K562 (cell line): ENCODE data around the gene ATP5PB.

Experiments used
- CTCF ChIP-seq, 3 experiments: IDR thresholded peaks in 2 of 3; conservative IDR thresholded peaks in 1 of 3; 2 replicates each; pipeline ENCODE4 v1.5.1; 2011 to 2012; ENCODE audit warnings: low read length in 3 of 3, mild to moderate bottlenecking in 3 of 3, control low read depth in 2 of 3, improper control_type of control experiment in 1 of 3, inconsistent platforms in 1 of 3, low read depth in 1 of 3, mixed read lengths in 1 of 3, moderate library complexity in 1 of 3; ENCODE audit not compliant: insufficient read depth in 2 of 3
- DLX4 ChIP-seq: fragments of 250-450 bp; sonication (Bioruptor Pico); IDR thresholded peaks from 2 replicates; pipeline ENCODE4 v1.6.1; 2021; ENCODE audit warnings: mild to moderate bottlenecking
- E2F4 ChIP-seq: sonication (generic); formaldehyde crosslinking; IDR thresholded peaks from 2 replicates; pipeline ENCODE4 v1.8.0; 2022; ENCODE audit warnings: mild to moderate bottlenecking, low read depth, missing genetic modification reagents
- E2F5 ChIP-seq: sonication (generic); formaldehyde crosslinking; IDR thresholded peaks from 2 replicates; pipeline ENCODE4 v1.8.0; 2022; ENCODE audit warnings: mild to moderate bottlenecking, missing genetic modification reagents
- ELK1 ChIP-seq: sonication (generic); formaldehyde crosslinking; IDR thresholded peaks from 2 replicates; pipeline ENCODE4 v1.8.1; 2022; ENCODE audit warnings: missing genetic modification reagents
- EP300 ChIP-seq: IDR thresholded peaks from 2 replicates; pipeline ENCODE4 v1.6.1; 2012; ENCODE audit warnings: low read length, improper control_type of control experiment
- HDAC3 ChIP-seq: fragments of 450-650 bp; IDR thresholded peaks from 2 replicates; pipeline ENCODE4 v1.6.1; 2018; ENCODE audit warnings: borderline replicate concordance, mild to moderate bottlenecking, moderate library complexity; ENCODE audit not compliant: partially characterized antibody
- KLF1 ChIP-seq: fragments of 450-650 bp; IDR thresholded peaks from 2 replicates; pipeline ENCODE4 v1.6.1; 2016; ENCODE audit warnings: missing genetic modification characterization, missing compliant biosample characterization
- MAFK ChIP-seq: IDR thresholded peaks from 2 replicates; pipeline ENCODE4 v1.6.1; 2011; ENCODE audit warnings: low read length, improper control_type of control experiment
- SIN3A ChIP-seq, 2 experiments: fragments of 150-350 bp in 1 of 2; IDR thresholded peaks; 2 replicates each; pipeline ENCODE4 v1.6.1; 2011 to 2016; ENCODE audit warnings: borderline replicate concordance in 2 of 2, low read depth in 2 of 2, low read length in 2 of 2, mild to moderate bottlenecking in 2 of 2, moderate library complexity in 2 of 2; ENCODE audit not compliant: control insufficient read depth in 1 of 2
- TAF1 ChIP-seq: IDR thresholded peaks from 2 replicates; pipeline ENCODE4 v1.6.1; 2011; ENCODE audit warnings: mild to moderate bottlenecking, low read length, moderate library complexity; ENCODE audit not compliant: insufficient read depth, control insufficient read depth, severe bottlenecking; ENCODE audit errors: extremely low read depth
- ZBTB5 ChIP-seq: fragments of 450-650 bp; IDR thresholded peaks from 2 replicates; pipeline ENCODE4 v1.6.1; 2017; ENCODE audit warnings: antibody characterized with exemption
- ZNF318 ChIP-seq, 2 experiments: fragments of 450-650 bp; IDR thresholded peaks; 2 replicates each; pipeline ENCODE4 v1.6.1; 2016; ENCODE audit warnings: mild to moderate bottlenecking in 2 of 2, borderline replicate concordance in 1 of 2, low read depth in 1 of 2, moderate library complexity in 1 of 2
- ZNF699 ChIP-seq: fragments of 250-450 bp; sonication (Bioruptor Pico); IDR thresholded peaks from 2 replicates; pipeline ENCODE4 v1.8.0; 2021; ENCODE audit warnings: mild to moderate bottlenecking, moderate library complexity; ENCODE audit not compliant: insufficient replicate concordance

- TF ChIP-seq KLF1 (tag) (no peak), TAF1 (no peak), E2F5 (CRISPR knock-in tag) (no peak), EP300 (no peak), ELK1 (CRISPR knock-in tag) (no peak), ZBTB5 (no peak), DLX4 (CRISPR knock-in tag) (no peak), ZNF318 (IDR thresholded peaks at IDR 0.05; ENCODE audit: borderline replicate concordance in 1 of 2, low read depth in 1 of 2) (no peak), ZNF699 (CRISPR knock-in tag) (no peak), CTCF (IDR thresholded peaks at IDR 0.05 in 2 of 3, conservative IDR thresholded peaks at IDR 0.05 in 1 of 3; ENCODE audit: insufficient read depth in 2 of 3, low read depth in 1 of 3, low read length in 3 of 3) (no peak), MAFK (no peak), SIN3A (IDR thresholded peaks at IDR 0.05; ENCODE audit: borderline replicate concordance in 2 of 2, control insufficient read depth in 1 of 2, low read depth in 2 of 2, low read length in 2 of 2) (no peak), HDAC3 (no peak), E2F4 (no peak)
Measured at GRCh38 chr1:111462370-111463028, 13.2 kb downstream of the ATP5PB start.
